Measurements from ENCODE around the gene DTWD2. TPM values are rescaled to one million over a fixed set of nuclear protein-coding genes. Genes with fewer than 3 reads are reported as not detected.
"Not testable (repeated sequence)": the region's sequence is repeated elsewhere in the genome, so short reads cannot be mapped to it uniquely, and the experiment has no call there.

The DTWD2 gene
- total RNA-seq, 1 donor from 2014 or later, result 24.4 TPM

DNA sequence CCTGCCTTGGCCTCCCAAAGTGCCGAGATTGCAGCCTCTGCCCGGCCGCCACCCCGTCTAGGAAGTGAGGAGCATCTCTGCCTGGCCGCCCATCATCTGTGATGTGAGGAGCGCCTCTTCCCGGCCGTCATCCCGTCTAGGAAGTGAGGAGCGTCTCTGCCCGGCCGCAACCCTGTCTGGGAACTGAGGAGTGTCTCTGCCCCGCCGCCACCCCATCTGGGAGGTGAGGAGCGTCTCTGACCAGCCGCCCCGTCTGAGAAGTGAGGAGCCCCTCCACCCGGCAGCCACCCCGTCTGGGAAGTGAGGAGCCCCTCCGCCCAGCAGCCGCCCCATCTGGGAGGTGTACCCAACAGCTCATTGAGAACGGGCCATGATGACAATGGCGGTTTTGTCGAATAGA lies 10.5 kb upstream of the DTWD2 start:
- not testable (repeated sequence) for DNase-seq (ENCODE audit: low read depth)

DNA sequence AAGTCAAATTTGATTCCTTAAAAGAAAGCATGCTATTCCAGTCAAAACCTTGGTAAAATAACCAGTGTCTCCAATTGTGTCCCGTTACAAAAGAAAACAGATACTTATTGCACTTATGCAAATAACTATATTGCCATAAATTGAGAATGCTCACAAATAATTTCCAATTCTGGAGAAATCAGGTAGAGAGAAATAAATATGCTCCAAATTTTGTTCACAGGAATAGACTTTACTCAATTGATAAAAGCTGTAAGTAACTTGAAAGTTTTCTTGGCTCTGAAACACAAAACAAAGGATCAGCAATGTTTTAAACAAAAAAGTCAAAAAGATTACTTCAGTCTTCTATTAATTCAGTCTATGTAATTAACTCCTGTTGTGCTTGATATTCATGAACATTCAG lies 7.8 kb upstream of the DTWD2 start:
- DNase-seq (ENCODE audit: low read depth), result no peak

DNA sequence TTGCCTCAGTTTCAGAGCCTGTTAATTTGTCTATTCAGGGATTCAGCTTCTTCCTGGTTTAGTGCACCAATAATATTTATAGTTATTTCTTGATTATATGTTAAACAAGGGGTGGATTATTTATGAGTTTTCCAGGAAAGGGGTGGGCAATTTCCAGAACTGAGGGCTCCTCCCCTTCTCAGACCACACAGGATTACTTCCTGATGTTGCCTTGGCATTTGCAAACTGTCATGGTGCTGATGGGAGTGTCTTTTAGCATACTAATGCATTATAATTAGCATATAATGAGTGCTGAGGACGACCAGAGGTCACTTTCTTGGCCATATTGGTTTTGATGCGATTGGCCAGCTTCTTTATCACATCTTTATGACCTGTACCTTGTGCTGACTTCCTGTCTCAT lies 6.2 kb upstream of the DTWD2 start:
- DNase-seq (ENCODE audit: low read depth), result no peak

DNA sequence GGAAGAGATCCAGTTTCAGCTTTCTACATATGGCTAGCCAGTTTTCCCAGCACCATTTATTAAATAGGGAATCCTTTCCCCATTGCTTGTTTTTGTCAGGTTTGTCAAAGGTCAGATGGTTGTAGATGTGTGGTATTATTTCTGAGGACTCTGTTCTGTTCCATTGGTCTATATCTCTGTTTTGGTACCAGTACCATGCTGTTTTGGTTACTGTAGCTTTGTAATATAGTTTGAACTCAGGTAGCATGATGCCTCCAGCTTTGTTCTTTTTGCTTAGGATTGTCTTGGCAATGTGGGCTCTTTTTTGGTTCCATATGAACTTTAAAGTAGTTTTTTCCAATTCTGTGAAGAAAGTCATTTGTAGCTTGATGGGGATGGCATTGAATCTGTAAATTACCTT lies 4.8 kb upstream of the DTWD2 start:
- DNase-seq (ENCODE audit: low read depth), result not testable (repeated sequence)

DNA sequence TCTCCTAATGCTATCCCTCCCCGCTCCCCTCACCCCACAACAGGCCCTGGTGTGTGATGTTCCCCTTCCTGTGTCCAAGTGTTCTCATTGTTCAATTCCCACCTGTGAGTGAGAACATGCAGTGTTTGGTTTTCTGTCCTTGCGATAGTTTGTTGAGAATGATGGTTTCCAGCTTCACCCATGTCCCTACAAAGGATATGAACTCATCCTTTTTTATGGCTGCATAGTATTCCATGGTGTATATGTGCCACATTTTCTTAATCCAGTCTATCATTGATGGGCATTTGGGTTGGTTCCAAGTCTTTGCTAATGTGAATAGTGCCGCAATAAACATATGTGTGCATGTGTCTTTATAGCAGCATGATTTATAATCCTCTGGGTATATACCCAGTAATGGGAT lies 3.7 kb upstream of the DTWD2 start:
- not testable (repeated sequence) for DNase-seq (ENCODE audit: low read depth)

DNA sequence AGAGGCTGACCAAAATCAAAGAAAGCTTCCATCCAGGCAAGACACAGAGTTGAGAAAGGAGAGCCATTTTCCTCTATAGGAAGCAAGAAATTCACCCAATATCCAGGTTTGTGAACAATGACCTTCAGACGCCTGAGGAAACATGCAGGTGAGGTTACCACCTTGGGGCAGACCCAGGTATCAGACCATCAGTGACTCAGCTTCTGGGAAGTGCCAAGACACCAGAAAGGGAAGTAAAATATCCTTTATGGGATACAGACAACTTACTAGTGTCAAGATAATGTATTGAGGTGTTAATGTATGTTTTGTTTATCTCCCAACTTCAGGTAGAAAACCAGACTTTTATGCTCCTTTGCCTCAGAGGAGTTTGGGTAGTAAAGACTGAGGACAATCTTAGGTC lies 2.2 kb upstream of the DTWD2 start:
- DNase-seq (ENCODE audit: low read depth), result no peak

DNA sequence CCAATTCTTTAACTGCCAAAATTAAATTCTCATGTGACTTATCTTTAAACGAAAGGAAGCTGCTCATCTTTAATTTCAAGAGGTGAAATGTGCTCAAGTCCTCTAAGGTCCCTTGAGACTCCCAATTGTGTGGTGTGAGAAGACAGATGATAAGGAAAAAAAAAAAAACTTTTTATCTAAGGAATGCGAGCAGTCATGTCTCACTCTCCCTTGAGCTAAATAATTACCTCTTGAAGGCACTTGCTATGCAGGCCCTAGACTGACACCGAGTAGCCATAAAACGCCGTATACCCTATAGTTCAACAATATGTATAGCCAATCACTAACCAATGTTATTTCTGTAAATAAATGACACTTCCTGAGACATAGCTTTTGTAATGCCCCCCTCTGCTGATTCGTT lies 1.5 kb upstream of the DTWD2 start:
- no peak for DNase-seq (ENCODE audit: low read depth)

DNA sequence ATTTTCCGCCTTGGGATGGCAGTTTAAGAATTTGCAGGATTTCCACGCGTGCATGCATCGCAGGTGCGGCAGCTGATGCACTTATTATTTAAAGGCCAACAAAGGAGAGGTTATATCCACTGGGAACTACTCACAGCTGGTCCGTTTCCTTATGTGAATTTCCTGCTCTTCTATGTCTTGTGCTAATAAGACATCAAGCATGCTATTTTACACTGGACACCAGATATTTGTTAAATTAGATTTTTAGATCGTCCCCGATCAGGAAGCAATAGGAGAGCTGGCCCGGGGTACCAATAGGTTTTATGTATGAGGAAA lies 476 bp upstream of the DTWD2 start:
- no peak for DNase-seq (ENCODE audit: low read depth)

DNA sequence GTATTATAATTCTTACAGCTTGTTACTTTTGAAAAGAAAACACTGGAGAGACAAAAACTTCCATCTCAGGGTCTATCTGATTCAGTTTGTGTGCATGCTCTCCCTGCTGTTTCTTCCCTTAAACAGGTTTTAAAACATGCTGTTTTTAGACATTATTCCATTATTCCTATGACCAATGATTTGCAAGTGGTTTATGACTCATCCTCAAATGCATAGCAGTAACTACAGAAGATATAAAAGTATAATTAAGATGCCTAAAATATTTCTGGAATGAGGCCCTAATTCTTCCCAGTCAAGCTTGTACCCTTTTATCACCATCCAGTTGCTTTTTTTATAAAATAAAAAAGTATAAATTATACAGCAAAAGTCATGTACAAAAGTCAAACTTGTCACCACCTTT lies 3.7 kb downstream of the DTWD2 start:
- peak; percentile 5 for DNase-seq (ENCODE audit: low read depth)

DNA sequence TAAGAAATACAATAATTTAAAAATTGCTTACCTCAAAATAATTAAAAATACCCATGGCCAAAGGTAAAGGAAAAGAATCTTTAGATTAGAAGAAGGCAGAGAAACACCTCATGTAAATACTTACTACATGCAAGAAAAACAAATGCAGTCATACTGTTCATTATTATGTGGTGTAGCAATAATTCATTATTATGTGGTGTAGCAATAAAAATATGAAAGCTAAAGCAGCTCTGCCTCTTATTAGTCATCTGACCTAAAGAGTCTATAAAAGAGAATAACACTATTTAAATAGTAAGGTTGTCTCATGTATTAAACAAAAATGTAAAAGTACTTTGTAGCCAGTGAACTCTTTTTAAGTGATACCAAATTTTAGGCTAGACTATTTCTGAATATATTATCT lies 6.6 kb downstream of the DTWD2 start:
- DNase-seq (ENCODE audit: low read depth), result no peak

DNA sequence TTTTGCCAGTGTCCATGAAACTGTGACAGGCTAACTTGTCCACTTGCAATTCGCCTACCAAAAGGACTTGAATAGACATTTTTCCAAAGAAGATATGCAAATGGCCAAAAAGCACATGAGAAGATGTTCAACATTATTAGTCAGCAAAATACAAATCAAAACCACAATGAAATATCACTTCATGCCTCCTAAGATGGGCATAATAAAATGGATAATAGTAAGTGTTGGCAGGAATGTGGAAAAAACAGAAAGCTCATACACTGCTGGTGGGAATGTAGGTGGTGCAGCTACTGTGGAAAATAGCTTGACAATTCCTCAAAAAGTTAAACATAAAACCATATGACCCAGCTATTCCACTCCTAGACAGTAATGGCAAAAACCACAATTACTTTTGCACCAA lies 7.9 kb downstream of the DTWD2 start:
- DNase-seq (ENCODE audit: low read depth), result no peak

DNA sequence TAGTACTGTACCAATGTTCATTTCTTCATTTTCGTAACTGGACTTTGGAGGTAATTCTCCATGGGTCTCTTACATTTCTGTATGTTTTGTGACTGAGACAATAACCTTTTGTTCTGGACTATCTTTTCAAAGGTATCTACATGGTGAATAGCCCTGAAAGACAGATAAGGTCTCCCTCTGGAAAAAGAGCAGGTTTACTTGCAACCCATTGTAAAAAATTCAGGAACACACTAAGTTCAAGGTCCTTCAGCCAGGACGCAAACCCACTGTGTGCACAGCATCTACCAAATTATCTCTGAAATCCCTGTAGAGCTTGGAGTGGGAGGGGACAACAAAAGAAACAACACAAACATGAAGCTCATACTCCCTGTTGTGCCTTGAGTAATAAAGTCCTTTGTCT lies 8.3 kb downstream of the DTWD2 start:
- no peak for DNase-seq (ENCODE audit: low read depth)

DNA sequence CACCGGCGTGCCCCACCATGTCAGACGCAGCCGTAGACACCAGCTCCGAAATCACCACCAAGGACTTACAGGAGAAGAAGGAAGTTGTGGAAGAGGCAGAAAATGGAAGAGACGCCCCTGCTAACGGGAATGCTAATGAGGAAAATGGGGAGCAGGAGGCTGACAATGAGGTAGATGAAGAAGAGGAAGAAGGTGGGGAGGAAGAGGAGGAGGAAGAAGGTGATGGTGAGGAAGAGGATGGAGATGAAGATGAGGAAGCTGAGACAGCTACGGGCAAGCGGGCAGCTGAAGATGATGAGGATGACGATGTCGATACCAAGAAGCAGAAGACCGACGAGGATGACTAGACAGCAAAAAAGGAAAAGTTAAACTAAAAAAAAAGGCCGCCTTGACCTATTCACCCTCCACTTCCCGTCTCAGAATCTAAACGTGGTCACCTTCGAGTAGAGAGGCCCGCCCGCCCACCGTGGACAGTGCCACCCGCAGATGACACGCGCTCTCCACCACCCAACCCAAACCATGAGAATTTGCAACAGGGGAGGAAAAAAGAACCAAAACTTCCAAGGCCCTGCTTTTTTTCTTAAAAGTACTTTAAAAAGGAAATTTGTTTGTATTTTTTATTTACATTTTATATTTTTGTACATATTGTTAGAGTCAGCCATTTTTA lies 14.4 kb downstream of the DTWD2 start:
- not testable (repeated sequence) for DNase-seq (ENCODE audit: low read depth)

DNA sequence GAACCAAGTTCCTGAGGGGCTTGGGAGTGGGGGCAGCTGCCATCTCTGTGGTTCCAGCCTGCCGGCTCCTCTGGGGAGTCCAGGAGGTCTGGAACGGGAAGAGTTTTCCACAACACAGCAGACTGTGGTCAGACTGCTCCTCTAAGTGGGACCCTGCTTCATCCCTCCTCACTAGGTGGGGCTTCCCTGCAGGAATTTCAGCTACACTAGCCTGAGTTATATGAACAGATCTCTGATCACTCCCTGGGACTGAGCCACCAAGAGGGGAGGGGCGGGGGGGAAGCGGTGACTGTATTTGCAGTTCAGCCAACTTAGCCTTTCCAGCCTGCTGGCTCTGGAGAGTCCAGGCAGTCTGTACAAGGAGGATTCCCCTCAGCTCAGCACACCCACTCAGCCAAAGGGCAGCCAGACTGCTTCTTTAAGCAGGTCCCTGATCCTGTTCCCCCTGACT lies 19.4 kb downstream of the DTWD2 start:
- DNase-seq (ENCODE audit: low read depth), result peak; percentile 82

DNA sequence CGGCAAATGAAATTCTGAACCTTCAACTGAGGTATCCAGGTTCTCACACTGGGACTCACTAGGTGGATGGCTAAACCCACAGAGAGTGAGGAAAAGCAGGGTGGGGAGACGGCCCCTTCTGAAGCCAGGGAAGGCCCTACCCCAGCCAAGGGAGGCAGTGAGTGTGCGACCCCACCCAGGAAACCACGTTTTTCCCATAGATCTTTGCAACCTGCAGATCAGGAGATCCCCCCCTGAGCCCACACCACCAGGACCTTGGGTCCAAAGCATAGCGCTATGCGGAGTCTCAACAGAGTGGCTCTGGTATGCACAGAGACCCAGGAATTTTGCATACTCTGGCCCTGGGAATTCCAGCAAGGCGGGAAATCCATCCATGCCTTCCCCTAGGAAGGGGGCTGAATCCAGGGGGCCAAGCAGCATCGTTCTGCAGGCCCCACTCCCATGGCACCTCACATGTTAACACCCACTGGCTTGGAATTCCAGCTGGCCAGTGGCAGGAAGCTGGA lies 19.9 kb downstream of the DTWD2 start:
- no peak for DNase-seq (ENCODE audit: low read depth)

DNA sequence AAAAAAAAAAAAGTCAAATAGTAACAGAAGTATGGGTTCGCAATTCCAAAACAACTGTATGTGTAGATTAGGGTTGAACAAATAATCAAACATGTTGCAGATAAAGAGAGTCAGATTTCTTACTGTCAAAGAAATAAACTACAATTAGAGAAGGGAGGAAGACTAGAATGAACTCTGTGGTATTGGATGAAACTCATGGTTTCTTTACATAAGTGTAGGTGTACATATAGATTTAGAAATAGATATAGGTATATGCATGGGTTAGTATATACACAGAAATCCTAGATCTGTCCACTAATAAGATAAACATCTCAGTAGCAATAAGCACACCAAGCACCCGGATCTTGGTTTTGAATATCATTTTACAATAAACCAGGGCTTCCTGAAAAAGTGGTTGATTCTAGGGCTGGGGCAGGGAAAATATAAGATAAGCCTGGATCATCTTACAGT lies 21.3 kb downstream of the DTWD2 start:
- no peak for DNase-seq (ENCODE audit: low read depth)

DNA sequence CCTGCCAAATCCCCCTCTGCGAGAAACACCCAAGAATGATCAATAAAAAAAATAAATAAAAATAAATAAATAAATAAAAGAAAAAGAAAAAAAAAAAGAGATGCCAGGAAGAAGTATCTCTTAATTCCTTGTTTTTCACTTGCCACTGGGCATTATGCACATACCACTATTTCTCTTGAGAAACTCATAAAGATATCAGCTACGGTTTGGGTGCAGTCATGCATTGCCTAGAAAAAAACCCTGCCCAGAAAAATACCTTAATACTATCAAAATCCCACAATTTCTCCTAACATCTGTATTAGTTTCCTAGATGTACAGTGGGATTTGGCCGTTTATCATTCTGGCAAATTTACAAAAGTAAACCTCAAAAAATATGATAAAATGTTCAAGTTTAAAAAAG lies 22.5 kb downstream of the DTWD2 start:
- no peak for DNase-seq (ENCODE audit: low read depth)

DNA sequence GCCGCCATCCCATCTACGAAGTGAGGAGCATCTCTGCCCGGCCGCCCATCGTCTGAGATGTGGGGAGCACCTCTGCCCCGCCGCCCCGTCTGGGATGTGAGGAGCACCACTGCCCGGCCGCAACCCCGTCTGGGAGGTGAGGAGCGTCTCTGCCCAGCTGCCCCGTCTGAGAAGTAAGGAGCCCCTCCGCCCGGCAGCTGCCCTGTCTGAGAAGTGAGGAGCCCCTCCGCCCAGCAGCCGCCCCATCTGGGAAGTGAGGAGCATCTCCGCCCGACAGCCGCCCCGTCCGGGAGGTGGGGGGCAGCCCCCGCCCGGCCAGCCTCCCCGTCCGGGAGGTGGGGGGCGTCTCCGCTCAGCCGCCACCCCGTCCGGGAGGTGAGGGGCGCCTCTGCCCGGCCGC lies 23.4 kb downstream of the DTWD2 start:
- not testable (repeated sequence) for DNase-seq (ENCODE audit: low read depth)

DNA sequence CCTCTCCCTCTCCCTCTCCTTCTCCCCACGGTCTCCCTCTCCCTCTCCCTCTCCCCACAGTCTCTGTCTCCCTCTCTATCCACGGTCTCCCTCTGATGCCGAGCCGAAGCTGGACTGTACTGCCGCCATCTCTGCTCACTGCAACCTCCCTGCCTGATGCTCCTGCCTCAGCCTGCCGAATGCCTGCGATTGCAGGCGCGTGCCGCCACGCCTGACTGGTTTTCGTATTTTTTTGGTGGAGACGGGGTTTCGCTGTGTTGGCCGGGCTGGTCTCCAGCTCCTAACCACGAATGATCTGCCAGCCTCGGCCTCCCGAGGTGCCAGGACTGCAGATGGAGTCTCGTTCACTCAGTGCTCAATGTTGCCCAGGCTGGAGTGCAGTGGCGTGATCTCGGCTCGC lies 24.0 kb downstream of the DTWD2 start:
- DNase-seq (ENCODE audit: low read depth), result not testable (repeated sequence)

DNA sequence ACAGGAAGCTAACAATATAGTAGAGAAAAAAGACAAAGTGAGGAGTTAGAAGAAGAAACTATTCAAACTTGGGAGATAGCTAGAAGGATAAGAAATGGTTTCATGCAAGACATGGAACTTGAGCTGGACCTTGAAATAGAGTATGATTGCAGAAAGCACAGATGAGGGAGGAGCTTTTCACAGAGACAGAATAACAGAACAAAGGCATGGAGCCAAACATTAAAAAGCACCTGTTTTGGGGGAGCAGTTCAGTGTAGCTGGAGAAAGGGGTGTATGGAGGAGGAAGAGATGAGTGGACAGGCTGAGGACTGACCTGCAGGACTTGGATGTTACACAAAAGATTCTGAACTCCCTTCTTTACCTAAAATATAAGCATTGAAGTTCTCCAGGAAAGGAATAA lies 25.2 kb downstream of the DTWD2 start:
- peak; percentile 61 for DNase-seq (ENCODE audit: low read depth)

DNA sequence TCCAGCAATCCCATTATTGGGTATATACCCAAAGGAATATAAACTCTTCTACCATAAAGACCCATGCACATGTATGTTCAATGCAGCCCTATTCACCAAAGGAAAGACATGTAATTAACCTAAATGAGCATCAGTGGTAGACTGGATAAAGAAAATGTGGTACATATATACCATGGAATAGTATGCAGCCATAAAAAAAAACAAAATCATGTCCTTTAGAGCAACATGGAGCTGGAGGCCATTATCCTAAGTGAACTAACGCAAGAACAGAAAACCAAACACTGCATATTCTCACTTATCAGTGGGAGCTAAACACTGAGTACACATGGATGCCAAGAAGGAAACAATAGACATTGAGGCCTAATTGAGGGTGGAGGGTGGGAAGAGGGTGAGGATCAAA lies 27.8 kb downstream of the DTWD2 start:
- no peak for DNase-seq (ENCODE audit: low read depth)

DNA sequence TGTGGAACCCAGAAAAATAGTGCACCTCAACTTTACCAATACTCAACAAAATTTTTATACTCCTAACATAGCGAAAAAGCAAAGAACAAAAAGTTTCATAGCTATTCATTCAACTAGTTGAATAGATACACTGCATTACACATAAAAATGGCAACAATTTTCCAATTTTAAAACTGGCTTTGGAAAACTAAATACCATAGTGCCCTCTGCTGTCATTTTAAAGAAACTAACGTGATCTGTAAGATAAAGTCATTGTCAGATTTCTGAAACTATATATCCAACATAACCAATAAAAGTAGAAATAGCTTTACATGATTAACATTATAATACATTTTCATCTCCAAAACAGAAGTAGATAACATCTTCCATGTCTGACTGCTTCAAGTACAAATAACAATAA lies 31.6 kb downstream of the DTWD2 start:
- DNase-seq (ENCODE audit: low read depth), result peak; percentile 17

DNA sequence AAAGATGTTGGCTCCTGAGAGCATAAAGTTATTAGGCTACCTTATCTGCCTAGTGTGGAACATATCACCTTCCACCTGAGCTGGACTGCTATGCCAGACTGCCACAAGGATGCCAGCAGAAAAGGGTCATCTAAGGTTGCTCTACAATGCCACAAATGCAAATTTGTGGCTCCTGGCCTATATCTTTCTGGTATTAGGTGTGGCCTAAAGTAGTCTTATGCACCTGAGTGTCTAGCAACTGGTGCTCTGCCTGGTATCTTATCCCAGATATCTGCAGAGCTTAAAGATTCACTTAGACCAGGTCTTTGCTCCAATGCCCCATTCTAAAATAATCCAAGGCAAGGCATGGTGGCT lies 34.7 kb downstream of the DTWD2 start:
- no peak for DNase-seq (ENCODE audit: low read depth)

All from myocyte (in vitro differentiated cells).